ENCODE results near the gene IL3.

Gene IL3

DNA sequence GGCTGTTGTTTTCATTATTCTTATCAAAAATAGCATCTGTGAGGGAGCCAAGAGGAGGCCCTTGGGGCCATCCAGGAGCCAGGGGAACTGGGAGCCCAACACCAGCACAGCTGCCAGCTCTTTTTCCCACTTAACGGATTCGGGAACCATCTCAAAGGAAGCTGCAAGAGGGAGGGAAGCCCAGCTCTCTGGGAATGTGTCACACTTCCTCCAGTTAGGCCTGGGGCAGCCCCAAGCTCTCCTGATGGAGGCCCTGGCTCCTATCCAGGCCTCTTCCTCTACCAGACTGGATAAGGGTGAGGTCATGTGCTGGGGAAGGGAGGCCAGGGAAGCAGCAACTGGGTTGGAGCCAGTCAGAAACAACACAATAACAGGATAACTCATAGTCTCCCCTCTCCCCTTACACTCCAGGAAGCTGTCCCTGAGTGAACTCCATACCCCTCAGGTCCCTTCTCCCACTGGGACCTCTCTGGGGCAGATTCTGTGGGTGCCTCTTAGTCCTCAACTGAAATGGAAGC, 25.9 kb downstream of the IL3 start:
- Histone ChIP-seq H3K9me2 (replicated peaks; ENCODE audit: control insufficient read depth, low read length) (no peaks in the 10 kb centered on the region), H3K27me3 (ENCODE audit: control insufficient read depth, low read length) (no peaks in the 10 kb centered on the region), H3K9me3 (ENCODE audit: control insufficient read depth, insufficient read depth, low read length) (no peaks in the 10 kb centered on the region), H3K27ac (ENCODE audit: low read depth, low read length) (no peak overlapping the region), H3K4me3 (ENCODE audit: low read length) (no peak overlapping the region), H3K4me1 (ENCODE audit: control insufficient read depth, low read length) (no peaks in the 10 kb centered on the region), H4K20me1 (ENCODE audit: control insufficient read depth, insufficient read depth, low read depth, low read length) (no peaks in the 10 kb centered on the region), H3K79me2 (ENCODE audit: control insufficient read depth, low read length) (no peaks in the 10 kb centered on the region), H3F3A (ENCODE audit: control insufficient read depth, insufficient read depth) (no peaks in the 10 kb centered on the region), H3K36me3 (ENCODE audit: control insufficient read depth, low read length) (no peaks in the 10 kb centered on the region), H3K4me2 (ENCODE audit: low read length) (no peak overlapping the region)
- no peak for TF ChIP-seq EZH2phosphoT487 (IDR thresholded peaks at IDR 0.05; ENCODE audit: borderline replicate concordance, low read length)
- TF ChIP-seq, protein P1, sequence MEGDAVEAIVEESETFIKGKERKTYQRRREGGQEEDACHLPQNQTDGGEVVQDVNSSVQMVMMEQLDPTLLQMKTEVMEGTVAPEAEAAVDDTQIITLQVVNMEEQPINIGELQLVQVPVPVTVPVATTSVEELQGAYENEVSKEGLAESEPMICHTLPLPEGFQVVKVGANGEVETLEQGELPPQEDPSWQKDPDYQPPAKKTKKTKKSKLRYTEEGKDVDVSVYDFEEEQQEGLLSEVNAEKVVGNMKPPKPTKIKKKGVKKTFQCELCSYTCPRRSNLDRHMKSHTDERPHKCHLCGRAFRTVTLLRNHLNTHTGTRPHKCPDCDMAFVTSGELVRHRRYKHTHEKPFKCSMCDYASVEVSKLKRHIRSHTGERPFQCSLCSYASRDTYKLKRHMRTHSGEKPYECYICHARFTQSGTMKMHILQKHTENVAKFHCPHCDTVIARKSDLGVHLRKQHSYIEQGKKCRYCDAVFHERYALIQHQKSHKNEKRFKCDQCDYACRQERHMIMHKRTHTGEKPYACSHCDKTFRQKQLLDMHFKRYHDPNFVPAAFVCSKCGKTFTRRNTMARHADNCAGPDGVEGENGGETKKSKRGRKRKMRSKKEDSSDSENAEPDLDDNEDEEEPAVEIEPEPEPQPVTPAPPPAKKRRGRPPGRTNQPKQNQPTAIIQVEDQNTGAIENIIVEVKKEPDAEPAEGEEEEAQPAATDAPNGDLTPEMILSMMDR (IDR thresholded peaks at IDR 0.05; ENCODE audit: low read depth, low read length, poor library complexity, severe bottlenecking) = no peak

DNA sequence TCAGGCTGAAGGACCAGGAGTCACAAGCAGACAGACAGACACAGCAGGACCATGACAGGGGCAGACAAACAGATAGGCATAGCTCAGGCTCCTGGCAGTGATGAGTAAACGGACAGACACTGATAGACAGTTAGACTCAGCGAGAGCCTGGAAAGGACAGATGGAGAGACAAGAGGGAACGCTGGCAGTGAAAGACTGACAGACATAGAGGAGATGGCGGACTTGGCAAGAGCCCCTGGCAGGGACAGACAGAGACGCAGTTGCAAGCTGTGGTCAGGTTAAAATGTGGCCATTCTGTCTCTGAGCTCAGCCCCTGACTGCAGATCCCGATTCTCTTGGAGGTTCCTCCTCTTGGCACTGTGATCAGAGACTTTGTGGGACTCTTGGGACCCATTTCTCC, 26.7 kb downstream of the IL3 start:
- Histone ChIP-seq H3K4me3 (ENCODE audit: low read length) (no peak overlapping the region), H3K27me3 (ENCODE audit: control insufficient read depth, low read length) (no peaks in the 10 kb centered on the region), H3K79me2 (ENCODE audit: control insufficient read depth, low read length) (no peaks in the 10 kb centered on the region), H3K9me3 (ENCODE audit: control insufficient read depth, insufficient read depth, low read length) (no peaks in the 10 kb centered on the region), H3K4me2 (ENCODE audit: low read length) (no peak overlapping the region), H3F3A (ENCODE audit: control insufficient read depth, insufficient read depth) (no peaks in the 10 kb centered on the region), H3K27ac (ENCODE audit: low read depth, low read length) (no peak overlapping the region), H3K9me2 (replicated peaks; ENCODE audit: control insufficient read depth, low read length) (no peaks in the 10 kb centered on the region), H3K4me1 (ENCODE audit: control insufficient read depth, low read length) (no peaks in the 10 kb centered on the region), H3K36me3 (ENCODE audit: control insufficient read depth, low read length) (no peaks in the 10 kb centered on the region), H4K20me1 (ENCODE audit: control insufficient read depth, insufficient read depth, low read depth, low read length) (no peaks in the 10 kb centered on the region)
- TF ChIP-seq, protein P1 (IDR thresholded peaks at IDR 0.05; ENCODE audit: low read depth, low read length, poor library complexity, severe bottlenecking) = no peak
- TF ChIP-seq EZH2phosphoT487 (IDR thresholded peaks at IDR 0.05; ENCODE audit: borderline replicate concordance, low read length) = no peak

DNA sequence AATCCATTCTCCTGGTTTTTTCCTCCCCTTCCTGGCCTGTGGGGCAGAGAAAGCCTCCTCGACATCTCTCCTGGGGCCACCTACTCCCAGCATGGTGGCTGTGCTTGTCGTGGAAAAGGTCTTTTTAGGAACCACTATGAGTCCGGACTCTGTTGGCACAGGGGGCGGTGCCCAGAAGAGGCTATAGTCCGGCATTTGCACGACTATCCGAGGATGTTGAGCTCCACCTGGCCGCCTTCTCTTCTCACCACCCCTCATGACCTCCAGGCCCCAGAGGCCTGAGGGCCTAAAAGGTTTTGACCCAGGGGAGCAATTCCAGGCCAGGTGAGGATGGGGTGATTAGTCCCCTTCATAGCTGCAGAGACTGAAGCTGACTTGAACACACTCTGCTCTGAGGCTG, 27.2 kb downstream of the IL3 start:
- H3K4me2 ChIP-seq (ENCODE audit: low read length) = no peak overlapping the region
- H4K20me1 ChIP-seq (ENCODE audit: control insufficient read depth, insufficient read depth, low read depth, low read length) = no peaks in the 10 kb centered on the region
- no peaks in the 10 kb centered on the region for H3K79me2 ChIP-seq (ENCODE audit: control insufficient read depth, low read length)
- no peaks in the 10 kb centered on the region for H3K9me2 ChIP-seq (replicated peaks; ENCODE audit: control insufficient read depth, low read length)
- no peaks in the 10 kb centered on the region for H3F3A ChIP-seq (ENCODE audit: control insufficient read depth, insufficient read depth)
- H3K4me3 ChIP-seq (ENCODE audit: low read length) = no peak overlapping the region
- no peaks in the 10 kb centered on the region for H3K36me3 ChIP-seq (ENCODE audit: control insufficient read depth, low read length)
- no peaks in the 10 kb centered on the region for H3K9me3 ChIP-seq (ENCODE audit: control insufficient read depth, insufficient read depth, low read length)
- no peak for TF ChIP-seq EZH2phosphoT487 (IDR thresholded peaks at IDR 0.05; ENCODE audit: borderline replicate concordance, low read length)
- TF ChIP-seq, protein P1 (IDR thresholded peaks at IDR 0.05; ENCODE audit: low read depth, low read length, poor library complexity, severe bottlenecking) = no peak
- H3K4me1 ChIP-seq (ENCODE audit: control insufficient read depth, low read length) = no peaks in the 10 kb centered on the region
- no peaks in the 10 kb centered on the region for H3K27me3 ChIP-seq (ENCODE audit: control insufficient read depth, low read length)
- no peak overlapping the region for H3K27ac ChIP-seq (ENCODE audit: low read depth, low read length)
